Ramos (cell line): ENCODE data around the gene GPRIN3.

Experiments
- in situ Hi-C: fragments of 300-500 bp; cut with MboI; formaldehyde crosslinking; loops from one replicate; pipeline ENCODE4 v1.14.3; 2022; ENCODE audit warnings: low sequenced_read_pairs; ENCODE audit not compliant: unreplicated experiment

GPRIN3 gene

GRCh38 chr4:89296399-89296798, 11.2 kb downstream of the GPRIN3 start:
- in situ Hi-C loops: no loop called here

GRCh38 chr4:89295415-89295927, 12.1 kb downstream of the GPRIN3 start:
- in situ Hi-C loops: no loop called here

GRCh38 chr4:89294573-89295269, 12.9 kb downstream of the GPRIN3 start:
- in situ Hi-C loops: no loop called here

- in situ Hi-C loops: no loop called here
These were observed 14.3 kb downstream of the GPRIN3 start for GRCh38 chr4:89293299-89293698.

- in situ Hi-C loops: no loop called here
These were observed 16.7 kb downstream of the GPRIN3 start for GRCh38 chr4:89290727-89291516.

GRCh38 chr4:89289312-89289711, 18.3 kb downstream of the GPRIN3 start:
- in situ Hi-C loops: no loop called here

GRCh38 chr4:89288430-89288829, 19.2 kb downstream of the GPRIN3 start:
- in situ Hi-C loops: no loop called here

GRCh38 chr4:89287945-89288344, 19.7 kb downstream of the GPRIN3 start:
- in situ Hi-C loops: no loop called here

- in situ Hi-C loops: no loop called here
These were observed 21.9 kb downstream of the GPRIN3 start for GRCh38 chr4:89285745-89286144.

GRCh38 chr4:89284828-89285227, 22.8 kb downstream of the GPRIN3 start:
- in situ Hi-C loops: no loop called here

- in situ Hi-C loops: no loop called here
These were observed 23.6 kb downstream of the GPRIN3 start for GRCh38 chr4:89284020-89284424.

GRCh38 chr4:89283226-89284009, 24.2 kb downstream of the GPRIN3 start:
- in situ Hi-C loops: no loop called here

- in situ Hi-C loops: no loop called here
These were observed 28.2 kb downstream of the GPRIN3 start for GRCh38 chr4:89279385-89279784.

- in situ Hi-C loops: no loop called here
These were observed 30.2 kb downstream of the GPRIN3 start for GRCh38 chr4:89277412-89277811.

GRCh38 chr4:89276296-89276695, 31.3 kb downstream of the GPRIN3 start:
- in situ Hi-C loops: no loop called here

GRCh38 chr4:89275587-89275986, 32.0 kb downstream of the GPRIN3 start:
- in situ Hi-C loops: no loop called here

GRCh38 chr4:89273741-89274141, 33.9 kb downstream of the GPRIN3 start:
- in situ Hi-C loops: no loop called here

GRCh38 chr4:89270792-89271191, 36.8 kb downstream of the GPRIN3 start:
- in situ Hi-C loops: no loop called here

- in situ Hi-C loops: no loop called here
These were observed 38.4 kb downstream of the GPRIN3 start for GRCh38 chr4:89269121-89269666.

- in situ Hi-C loops: no loop called here
These were observed 38.9 kb downstream of the GPRIN3 start for GRCh38 chr4:89268679-89269078.
